Activated T-cell treated with anti-CD3 and anti-CD28 coated beads, Interleukin-2, amount 50 U/mL, for 48 hours (primary cell): ENCODE data around the gene SPO11.
"Not testable (repeated sequence)": the region's sequence is repeated elsewhere in the genome, so short reads cannot be mapped to it uniquely, and the experiment has no call there.

ENCODE experiments used
- DNase-seq, 2 experiments: peaks; one replicate each; pipeline ENCODE4 v3.0.0-alpha.2; 2020

SPO11 gene

GRCh38 chr20:57342829-57343228 is 13.2 kb downstream of the SPO11 start:
- DNase-seq, result no peak

GRCh38 chr20:57346477-57346876 is 16.9 kb downstream of the SPO11 start:
- DNase-seq, result peak; percentile 78 to 82

- no peak for DNase-seq
These were observed 17.8 kb downstream of the SPO11 start for GRCh38 chr20:57347393-57347792.

GRCh38 chr20:57348200-57348921 is 18.8 kb downstream of the SPO11 start:
- DNase-seq, result not testable (repeated sequence)

GRCh38 chr20:57348922-57349574 is 19.4 kb downstream of the SPO11 start:
- peak; percentile 30 to 38 for DNase-seq

- no peak for DNase-seq
These were observed 20.6 kb downstream of the SPO11 start for GRCh38 chr20:57350081-57350710.

GRCh38 chr20:57350726-57351041 is 21.1 kb downstream of the SPO11 start:
- not testable (repeated sequence) for DNase-seq

- DNase-seq, result peak; percentile 91 to 93
These were observed 21.6 kb downstream of the SPO11 start, which contains the start of gene RAE1 for GRCh38 chr20:57351042-57351783. Gene RAE1, plus strand, starts transcription at chr20:57351255. Its CDS starts 2,784 bp downstream, at chr20:57354039.

GRCh38 chr20:57352305-57352704 is 22.7 kb downstream of the SPO11 start:
- no peak for DNase-seq

GRCh38 chr20:57353351-57353750 is 23.7 kb downstream of the SPO11 start:
- no peak for DNase-seq

GRCh38 chr20:57361517-57361916 is 31.9 kb downstream of the SPO11 start:
- DNase-seq, result no peak

- no peak for DNase-seq
These were observed 34.8 kb downstream of the SPO11 start for GRCh38 chr20:57364451-57364850.

- DNase-seq, result no peak
These were observed 40.0 kb downstream of the SPO11 start for GRCh38 chr20:57369596-57369995.

- no peak for DNase-seq
These were observed 40.7 kb downstream of the SPO11 start for GRCh38 chr20:57370316-57370715.

GRCh38 chr20:57371363-57371762 is 41.8 kb downstream of the SPO11 start:
- DNase-seq, result no peak

- no peak for DNase-seq
These were observed 42.6 kb downstream of the SPO11 start for GRCh38 chr20:57372157-57372556.

GRCh38 chr20:57372581-57373350 is 43.2 kb downstream of the SPO11 start:
- no peak for DNase-seq

- no peak for DNase-seq
These were observed 44.8 kb downstream of the SPO11 start for GRCh38 chr20:57374343-57374930.

- DNase-seq, result no peak
These were observed 45.5 kb downstream of the SPO11 start for GRCh38 chr20:57374931-57375651.

GRCh38 chr20:57375652-57376230 is 46.1 kb downstream of the SPO11 start:
- DNase-seq, result no peak

GRCh38 chr20:57377350-57377749 is 47.7 kb downstream of the SPO11 start:
- no peak for DNase-seq
